Measurements from ENCODE around the gene TMTC2.
A peak's percentile ranks its signal among the peaks of the same experiment; 100 is the strongest.

Gene TMTC2

DNA sequence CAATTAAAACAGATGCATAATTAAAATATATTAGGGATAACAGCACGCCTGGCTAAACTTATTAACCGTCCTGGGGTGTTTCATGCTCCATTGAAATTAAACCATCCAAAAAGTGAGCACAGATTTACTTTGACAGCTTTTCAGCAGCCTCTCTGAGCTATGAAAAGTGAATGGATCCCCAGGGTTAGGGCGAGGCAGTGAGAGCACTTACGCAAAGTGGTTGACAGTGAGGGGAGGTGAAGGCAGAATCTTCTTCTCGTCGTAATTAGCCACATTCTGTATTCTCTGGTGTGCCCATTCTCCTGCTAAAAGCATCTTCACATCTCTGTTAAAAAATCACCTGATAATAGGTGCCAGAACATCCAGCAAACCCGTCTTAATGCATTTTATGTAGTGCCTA lies 1.9 kb downstream of the TMTC2 start:
- Histone ChIP-seq H3K4me1 (ENCODE audit: insufficient read depth, low read length) (peaks cover 28% of the 10 kb centered on the region), H3K4me3 (ENCODE audit: low read length) (peak overlapping the region; percentile 82), H3K36me3 (ENCODE audit: insufficient read depth, low read length) (peaks cover 16% of the 10 kb centered on the region), H3K27me3 (ENCODE audit: insufficient read depth, low read length) (no peaks in the 10 kb centered on the region), H2AFZ (ENCODE audit: low read depth, low read length) (peak overlapping the region; percentile 58), H3K9me3 (ENCODE audit: low read length) (no peaks in the 10 kb centered on the region)

DNA sequence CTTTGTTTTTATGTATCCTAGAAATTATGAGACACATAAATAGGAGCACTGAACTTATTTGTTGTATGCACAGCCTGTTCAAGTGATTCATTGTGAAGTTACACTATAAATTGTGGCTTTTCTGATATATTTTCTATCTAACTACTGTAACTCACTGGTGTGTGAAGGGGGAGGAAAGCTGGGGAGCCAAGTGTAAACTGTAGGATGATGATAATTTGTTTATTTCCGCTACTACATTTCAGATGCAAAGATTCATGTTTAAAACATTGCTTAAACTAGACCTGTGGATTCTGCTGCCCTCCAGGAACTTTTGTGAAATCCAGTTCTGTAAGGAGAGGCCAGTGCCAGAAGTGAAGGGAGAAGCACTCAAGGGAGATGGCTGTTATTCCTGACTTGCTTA lies 3.3 kb downstream of the TMTC2 start:
- peak overlapping the region; percentile 82 for H3K4me3 ChIP-seq (ENCODE audit: low read length)

DNA sequence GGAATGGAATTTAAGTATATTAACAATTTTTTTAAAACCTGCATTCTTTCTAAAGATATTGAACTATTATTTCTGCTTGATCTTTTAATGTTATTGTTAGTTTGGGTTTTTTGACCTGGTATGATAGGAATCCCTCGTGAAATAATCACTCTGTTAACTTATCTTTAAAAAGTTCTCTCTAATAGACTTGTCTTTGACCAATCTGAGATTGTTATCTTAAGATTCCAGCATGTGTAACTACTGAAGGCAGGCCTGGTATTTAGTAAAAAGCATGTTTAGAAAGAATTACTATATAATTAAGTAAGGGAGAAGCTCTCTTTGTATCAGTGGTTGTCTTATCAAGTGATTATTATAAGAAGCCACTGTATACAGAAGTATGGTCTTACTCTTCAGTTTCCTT lies 4.8 kb downstream of the TMTC2 start:
- Histone ChIP-seq H3K27me3 (ENCODE audit: insufficient read depth, low read length) (no peaks in the 10 kb centered on the region), H3K9me3 (ENCODE audit: low read length) (no peaks in the 10 kb centered on the region), H2AFZ (ENCODE audit: low read depth, low read length) (no peak overlapping the region), H3K36me3 (ENCODE audit: insufficient read depth, low read length) (peaks cover 19% of the 10 kb centered on the region), H3K4me1 (ENCODE audit: insufficient read depth, low read length) (peaks cover 28% of the 10 kb centered on the region), H3K4me3 (ENCODE audit: low read length) (no peak overlapping the region)

More for the DNA sequence above, 3.3 kb downstream of the TMTC2 start:
- Histone ChIP-seq H3K36me3 (ENCODE audit: insufficient read depth, low read length) (peaks cover 16% of the 10 kb centered on the region), H3K4me1 (ENCODE audit: insufficient read depth, low read length) (peaks cover 28% of the 10 kb centered on the region), H3K9me3 (ENCODE audit: low read length) (no peaks in the 10 kb centered on the region), H3K27me3 (ENCODE audit: insufficient read depth, low read length) (no peaks in the 10 kb centered on the region), H2AFZ (ENCODE audit: low read depth, low read length) (no peak overlapping the region)

DNA sequence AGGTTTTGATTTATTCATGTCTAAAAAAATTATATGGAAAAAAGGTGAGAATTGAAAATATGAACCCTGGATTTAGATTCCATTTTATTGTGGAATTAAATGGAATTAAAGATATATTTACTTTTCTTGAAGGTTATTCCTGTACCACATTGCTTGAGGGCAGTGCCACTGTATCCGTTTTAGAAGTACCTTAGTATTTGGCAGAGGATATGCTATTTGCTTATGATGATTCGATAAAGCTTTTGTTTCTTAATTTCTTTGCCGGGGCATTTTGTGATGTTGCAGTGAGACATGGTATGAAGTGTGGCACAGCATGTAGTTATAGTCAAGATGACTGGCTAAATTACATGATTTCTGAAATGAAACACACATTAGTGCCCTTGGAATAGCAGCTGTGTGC lies 7.6 kb downstream of the TMTC2 start:
- H3K9me3 ChIP-seq (ENCODE audit: low read length): no peaks in the 10 kb centered on the region
- no peaks in the 10 kb centered on the region for H3K27me3 ChIP-seq (ENCODE audit: insufficient read depth, low read length)
- peaks cover 27% of the 10 kb centered on the region for H3K4me1 ChIP-seq (ENCODE audit: insufficient read depth, low read length)
- no peak overlapping the region for H3K4me3 ChIP-seq (ENCODE audit: low read length)
- H3K36me3 ChIP-seq (ENCODE audit: insufficient read depth, low read length): peaks cover 19% of the 10 kb centered on the region
- no peak overlapping the region for H2AFZ ChIP-seq (ENCODE audit: low read depth, low read length)

DNA sequence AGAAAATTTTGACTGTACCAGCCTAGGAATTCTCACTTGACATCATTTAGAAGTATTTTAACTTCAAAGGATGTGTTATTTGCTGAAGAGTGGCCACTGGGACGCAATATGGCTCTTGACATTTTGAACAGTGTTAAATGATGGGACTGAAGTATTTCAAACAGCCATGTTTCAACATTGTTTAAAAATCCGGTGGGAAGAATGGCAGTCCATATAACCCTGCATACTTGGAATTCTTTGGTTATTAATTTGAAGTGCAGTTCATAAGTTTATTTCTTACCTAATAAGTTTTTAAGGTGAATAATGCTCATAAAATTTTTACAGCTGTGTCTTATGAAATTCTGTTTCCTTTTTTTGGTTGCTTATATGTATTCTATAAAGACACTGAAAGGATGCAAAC lies 8.3 kb downstream of the TMTC2 start:
- H3K4me3 ChIP-seq (ENCODE audit: low read length): no peak overlapping the region
- H3K36me3 ChIP-seq (ENCODE audit: insufficient read depth, low read length): peaks cover 20% of the 10 kb centered on the region
- H3K9me3 ChIP-seq (ENCODE audit: low read length): no peaks in the 10 kb centered on the region
- no peak overlapping the region for H2AFZ ChIP-seq (ENCODE audit: low read depth, low read length)
- no peaks in the 10 kb centered on the region for H3K27me3 ChIP-seq (ENCODE audit: insufficient read depth, low read length)
- H3K4me1 ChIP-seq (ENCODE audit: insufficient read depth, low read length): peaks cover 23% of the 10 kb centered on the region

DNA sequence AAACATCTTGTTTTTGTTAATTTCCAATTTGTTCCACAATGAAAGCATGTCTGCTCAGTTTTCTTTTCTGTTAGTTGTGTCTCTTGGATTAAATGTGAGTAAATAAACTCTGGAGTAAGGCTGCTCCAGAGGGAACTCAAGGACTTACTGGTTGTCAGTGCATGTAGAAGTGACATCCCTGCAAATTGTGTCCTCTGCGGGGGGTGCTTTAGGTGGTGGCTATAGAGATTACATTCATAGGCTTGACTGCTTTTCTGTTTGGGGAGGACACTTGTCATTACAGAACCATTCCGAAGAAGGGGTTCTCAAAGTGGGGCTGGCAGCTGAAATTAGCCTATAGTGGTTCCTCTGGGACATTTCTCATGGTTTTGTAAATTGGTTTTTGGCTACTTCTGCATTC lies 8.8 kb downstream of the TMTC2 start:
- Histone ChIP-seq H2AFZ (ENCODE audit: low read depth, low read length) (no peak overlapping the region), H3K27me3 (ENCODE audit: insufficient read depth, low read length) (no peaks in the 10 kb centered on the region), H3K36me3 (ENCODE audit: insufficient read depth, low read length) (peaks cover 21% of the 10 kb centered on the region), H3K9me3 (ENCODE audit: low read length) (no peaks in the 10 kb centered on the region), H3K4me1 (ENCODE audit: insufficient read depth, low read length) (peaks cover 17% of the 10 kb centered on the region), H3K4me3 (ENCODE audit: low read length) (no peak overlapping the region)

DNA sequence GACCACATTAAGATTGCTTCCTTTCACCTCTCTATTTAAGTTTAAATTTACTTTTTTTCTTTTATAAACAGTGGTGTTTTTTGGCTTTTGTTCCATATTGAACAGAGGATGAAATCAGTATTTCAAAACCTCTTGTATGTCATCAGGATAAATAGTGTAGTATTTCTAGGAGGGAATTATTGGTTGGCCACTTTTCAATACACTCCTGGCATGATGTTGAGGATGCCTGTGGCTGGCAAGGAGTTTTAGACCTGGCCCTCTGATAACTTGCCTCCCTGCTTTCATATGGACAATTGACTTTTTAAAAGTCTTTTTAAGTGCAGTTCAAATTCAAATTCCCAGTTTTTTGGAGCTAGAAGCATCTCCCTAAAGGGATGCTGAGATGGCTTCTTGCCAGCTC lies 9.8 kb downstream of the TMTC2 start:
- Histone ChIP-seq H3K27me3 (ENCODE audit: insufficient read depth, low read length) (no peaks in the 10 kb centered on the region), H3K4me3 (ENCODE audit: low read length) (no peak overlapping the region), H3K4me1 (ENCODE audit: insufficient read depth, low read length) (peaks cover 11% of the 10 kb centered on the region), H2AFZ (ENCODE audit: low read depth, low read length) (no peak overlapping the region), H3K9me3 (ENCODE audit: low read length) (peaks cover 2% of the 10 kb centered on the region), H3K36me3 (ENCODE audit: insufficient read depth, low read length) (peaks cover 25% of the 10 kb centered on the region)

DNA sequence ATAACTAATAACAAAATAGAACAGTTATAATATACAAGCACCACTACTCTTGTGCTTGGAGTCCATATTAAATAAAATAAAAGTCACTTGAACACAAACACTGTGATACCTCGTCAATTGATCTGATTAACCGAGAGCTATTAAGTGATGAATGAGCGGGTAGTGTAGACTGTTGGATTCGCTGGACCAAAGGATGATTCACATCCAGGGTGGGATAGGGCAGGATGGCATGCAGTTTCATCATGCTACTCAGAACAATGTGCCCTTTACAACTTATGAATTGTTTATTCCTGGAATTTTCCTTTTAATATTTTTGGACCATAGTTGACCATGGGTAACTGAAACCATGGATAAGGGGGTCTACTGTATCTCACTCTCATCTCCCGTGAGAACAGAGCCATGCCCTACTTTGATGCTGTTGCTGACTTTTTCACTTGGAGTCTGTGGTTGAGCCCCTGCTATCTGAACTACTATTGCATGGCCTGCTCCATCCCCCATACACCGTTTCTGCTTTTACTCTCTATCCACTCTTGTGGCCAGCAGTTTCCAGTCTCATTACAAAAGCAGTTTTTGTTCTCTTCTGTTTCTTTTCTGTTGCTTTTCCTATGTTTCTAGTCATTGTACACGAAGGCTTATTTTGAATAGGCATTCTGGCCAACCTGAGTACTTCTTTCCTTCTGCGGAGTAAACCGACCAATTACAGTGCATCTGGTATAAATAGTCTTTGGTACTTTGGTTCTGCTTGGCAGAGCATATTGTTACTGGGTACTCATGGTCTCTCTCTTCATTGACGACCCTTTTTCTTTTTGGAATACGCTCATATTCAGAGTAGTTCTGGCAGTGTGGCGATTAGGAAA lies 12.2 kb downstream of the TMTC2 start:
- Histone ChIP-seq H3K4me1 (ENCODE audit: insufficient read depth, low read length) (peaks cover 7% of the 10 kb centered on the region), H3K4me3 (ENCODE audit: low read length) (no peak overlapping the region), H3K9me3 (ENCODE audit: low read length) (peaks cover 2% of the 10 kb centered on the region), H3K27me3 (ENCODE audit: insufficient read depth, low read length) (no peaks in the 10 kb centered on the region), H3K36me3 (ENCODE audit: insufficient read depth, low read length) (peaks cover 12% of the 10 kb centered on the region), H2AFZ (ENCODE audit: low read depth, low read length) (no peak overlapping the region)

DNA sequence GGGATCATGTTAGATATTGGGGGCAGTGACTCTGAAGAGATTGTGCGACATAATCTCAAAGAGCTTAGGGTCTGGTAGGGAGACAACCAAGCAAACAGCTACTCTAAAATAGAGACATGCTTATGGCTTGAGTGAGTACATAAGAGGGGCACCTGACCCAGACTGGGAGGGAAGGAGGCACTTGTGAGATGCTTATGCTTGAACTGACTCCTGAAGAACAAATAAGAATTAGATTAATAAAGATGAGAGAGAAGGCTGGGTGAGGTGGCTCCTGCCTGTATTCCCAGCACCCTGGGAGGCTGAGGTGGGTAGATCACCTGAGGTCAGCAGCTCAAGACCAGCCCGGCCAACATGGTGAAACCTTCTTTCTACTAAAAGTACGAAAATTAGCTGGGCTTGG lies 19.1 kb downstream of the TMTC2 start:
- Histone ChIP-seq H3K4me1 (ENCODE audit: insufficient read depth, low read length) (peaks cover 25% of the 10 kb centered on the region), H3K4me3 (ENCODE audit: low read length) (no peak overlapping the region), H3K36me3 (ENCODE audit: insufficient read depth, low read length) (peaks cover 9% of the 10 kb centered on the region), H3K27me3 (ENCODE audit: insufficient read depth, low read length) (no peaks in the 10 kb centered on the region), H3K9me3 (ENCODE audit: low read length) (peaks cover under 1% of the 10 kb centered on the region), H2AFZ (ENCODE audit: low read depth, low read length) (no peak overlapping the region)

DNA sequence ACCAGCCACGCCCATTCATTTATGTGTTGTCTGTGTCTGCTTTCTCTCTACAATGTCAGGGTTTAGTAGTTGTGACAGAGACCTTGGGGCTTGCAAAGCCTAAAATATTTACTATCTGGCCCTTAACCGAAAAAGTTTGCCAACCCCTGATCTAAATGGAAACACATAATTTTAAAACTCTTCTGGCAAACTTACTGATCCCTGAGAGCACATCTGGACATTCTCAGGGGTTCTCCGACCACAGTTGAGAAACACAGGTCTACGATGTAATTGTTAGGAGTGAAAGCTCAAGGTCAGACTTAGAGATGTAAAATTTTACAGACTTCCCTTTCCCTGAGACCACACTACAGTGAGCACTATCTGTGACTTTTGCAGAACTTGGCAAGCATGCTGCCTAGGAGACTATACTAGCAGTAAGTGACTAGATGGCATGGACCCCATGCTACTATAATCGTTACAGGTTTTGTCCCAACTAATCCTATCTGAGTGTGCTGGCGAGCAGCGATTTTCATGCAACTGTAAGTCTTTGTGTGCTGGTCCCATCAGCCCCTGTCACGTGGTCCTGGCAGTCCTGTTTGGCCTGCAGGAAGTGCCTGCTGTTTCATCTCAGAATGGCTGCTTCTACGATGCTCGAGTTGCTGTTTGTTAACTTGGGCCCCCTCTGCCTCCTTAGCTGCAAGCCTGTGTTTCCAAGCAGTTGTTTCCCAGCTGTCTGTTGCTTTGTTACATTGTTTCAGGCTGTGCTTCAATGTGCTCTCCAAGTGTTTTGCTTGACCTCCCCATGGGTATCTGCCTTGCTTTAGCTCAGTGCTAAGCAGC lies 21.6 kb downstream of the TMTC2 start:
- Histone ChIP-seq H3K4me1 (ENCODE audit: insufficient read depth, low read length) (peaks cover 25% of the 10 kb centered on the region), H3K27me3 (ENCODE audit: insufficient read depth, low read length) (no peaks in the 10 kb centered on the region), H3K36me3 (ENCODE audit: insufficient read depth, low read length) (peaks cover 14% of the 10 kb centered on the region), H3K4me3 (ENCODE audit: low read length) (peak overlapping the region; percentile 31), H2AFZ (ENCODE audit: low read depth, low read length) (no peak overlapping the region), H3K9me3 (ENCODE audit: low read length) (peaks cover 2% of the 10 kb centered on the region)

DNA sequence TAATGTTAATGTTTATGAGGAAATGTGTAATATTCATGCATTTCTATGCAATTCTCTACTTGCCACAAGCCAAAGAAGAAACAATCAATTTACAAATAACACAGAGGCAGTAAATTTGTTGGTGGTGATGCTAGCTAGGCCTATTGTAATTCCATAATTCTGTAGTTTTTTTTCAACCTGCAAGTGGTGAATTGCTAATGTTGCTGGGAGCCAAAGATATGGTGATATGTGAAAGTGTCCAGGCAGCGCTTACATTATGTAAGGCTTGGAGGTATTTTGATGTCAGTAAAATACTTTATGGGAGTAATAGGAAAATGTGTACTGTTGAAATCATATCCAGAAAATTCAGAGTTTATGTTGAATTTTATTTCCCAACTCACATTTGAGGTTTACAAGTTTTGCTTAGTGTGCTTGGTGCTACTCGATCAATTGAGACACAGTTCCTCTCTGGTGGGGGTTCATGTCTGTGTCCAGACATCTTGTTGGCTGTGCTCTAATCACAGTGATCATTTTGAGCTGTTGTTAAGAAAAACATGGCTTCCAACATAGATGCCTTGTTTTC lies 23.2 kb downstream of the TMTC2 start:
- H3K4me3 ChIP-seq (ENCODE audit: low read length): no peak overlapping the region
- peaks cover 25% of the 10 kb centered on the region for H3K4me1 ChIP-seq (ENCODE audit: insufficient read depth, low read length)
- peaks cover 2% of the 10 kb centered on the region for H3K9me3 ChIP-seq (ENCODE audit: low read length)
- H3K36me3 ChIP-seq (ENCODE audit: insufficient read depth, low read length): peaks cover 11% of the 10 kb centered on the region
- no peaks in the 10 kb centered on the region for H3K27me3 ChIP-seq (ENCODE audit: insufficient read depth, low read length)
- H2AFZ ChIP-seq (ENCODE audit: low read depth, low read length): no peak overlapping the region

DNA sequence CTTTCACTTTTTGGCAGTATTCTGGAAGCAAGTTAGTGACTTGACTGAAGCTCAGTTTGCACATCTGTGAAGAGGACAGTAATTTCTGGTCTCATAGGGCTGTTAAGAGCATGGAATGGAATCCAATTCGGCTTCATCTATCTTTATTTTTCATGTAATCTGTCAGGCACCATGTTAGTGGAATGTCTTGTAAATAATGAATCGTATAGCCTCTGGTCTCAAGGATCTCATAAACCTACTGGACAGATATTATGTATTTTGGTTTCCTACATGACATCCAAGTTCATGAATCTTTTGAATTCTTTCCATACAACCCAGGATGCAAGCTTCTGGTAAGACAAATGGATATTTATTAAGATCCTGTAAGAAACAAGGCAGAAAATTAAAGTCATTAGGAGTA lies 24.0 kb downstream of the TMTC2 start:
- H3K4me3 ChIP-seq (ENCODE audit: low read length): no peak overlapping the region
- peaks cover 2% of the 10 kb centered on the region for H3K9me3 ChIP-seq (ENCODE audit: low read length)
- peaks cover 25% of the 10 kb centered on the region for H3K4me1 ChIP-seq (ENCODE audit: insufficient read depth, low read length)
- peaks cover 15% of the 10 kb centered on the region for H3K36me3 ChIP-seq (ENCODE audit: insufficient read depth, low read length)
- H2AFZ ChIP-seq (ENCODE audit: low read depth, low read length): no peak overlapping the region
- H3K27me3 ChIP-seq (ENCODE audit: insufficient read depth, low read length): no peaks in the 10 kb centered on the region

DNA sequence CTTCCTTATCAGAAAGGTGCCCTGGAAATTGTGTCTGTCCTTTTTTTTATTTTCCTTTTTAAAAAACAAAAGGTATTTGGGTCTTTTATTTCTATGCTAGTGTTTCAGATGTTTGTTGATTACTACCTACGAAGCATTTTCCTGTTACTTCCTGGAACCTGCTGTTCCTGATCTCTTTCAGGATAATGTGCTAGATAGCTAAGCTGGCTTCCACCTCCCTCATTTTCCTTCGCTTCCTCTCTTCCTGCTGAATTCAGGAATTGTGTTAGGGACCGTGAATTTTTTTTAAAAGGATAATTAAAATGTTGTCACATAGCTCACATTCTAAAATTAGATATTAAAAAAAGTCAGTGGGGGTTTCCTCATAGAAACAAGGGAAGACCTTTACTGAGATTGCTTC lies 27.7 kb downstream of the TMTC2 start:
- Histone ChIP-seq H3K27me3 (ENCODE audit: insufficient read depth, low read length) (no peaks in the 10 kb centered on the region), H3K4me3 (ENCODE audit: low read length) (no peak overlapping the region), H3K4me1 (ENCODE audit: insufficient read depth, low read length) (no peaks in the 10 kb centered on the region), H2AFZ (ENCODE audit: low read depth, low read length) (no peak overlapping the region), H3K9me3 (ENCODE audit: low read length) (peaks cover 2% of the 10 kb centered on the region), H3K36me3 (ENCODE audit: insufficient read depth, low read length) (peaks cover 19% of the 10 kb centered on the region)

All from neuron (in vitro differentiated cells).